Parathyroid adenoma (tissue), 2 donors: ENCODE measurements around the gene ZNF429.
"Not testable (repeated sequence)": the region's sequence is repeated elsewhere in the genome, so short reads cannot be mapped to it uniquely, and the experiment has no call there.

Experiments
- H2AFZ ChIP-seq: fragments of 300-600 bp; sonication (generic); one replicate; pipeline ENCODE4 v1.7.0; 2017; ENCODE audit warnings: antibody characterized with exemption, mild to moderate bottlenecking
- H3K27ac ChIP-seq: fragments of 300-600 bp; sonication (generic); one replicate; pipeline ENCODE4 v1.7.0; 2017
- H3K27me3 ChIP-seq: fragments of 300-600 bp; sonication (generic); one replicate; pipeline ENCODE4 v1.7.0; 2017; ENCODE audit warnings: low read length; ENCODE audit not compliant: control insufficient read depth, insufficient read depth
- H3K36me3 ChIP-seq: fragments of 300-600 bp; sonication (generic); one replicate; pipeline ENCODE4 v1.7.0; 2017; ENCODE audit warnings: low read length; ENCODE audit not compliant: control insufficient read depth, insufficient read depth
- H3K4me1 ChIP-seq: fragments of 300-600 bp; sonication (generic); one replicate; pipeline ENCODE4 v1.7.0; 2017; ENCODE audit warnings: control low read depth
- H3K4me2 ChIP-seq: fragments of 300-600 bp; sonication (generic); one replicate; pipeline ENCODE4 v1.7.0; 2017; ENCODE audit warnings: low read length
- H3K4me3 ChIP-seq: fragments of 300-600 bp; sonication (generic); one replicate; pipeline ENCODE4 v1.7.0; 2017; ENCODE audit warnings: low read depth, low read length
- H3K79me2 ChIP-seq: fragments of 300-600 bp; sonication (generic); one replicate; pipeline ENCODE4 v1.7.0; 2017; ENCODE audit warnings: control low read depth
- H3K9ac ChIP-seq: fragments of 300-600 bp; sonication (generic); one replicate; pipeline ENCODE4 v1.7.0; 2017; ENCODE audit warnings: mild to moderate bottlenecking
- H3K9me3 ChIP-seq: fragments of 300-600 bp; sonication (generic); one replicate; pipeline ENCODE4 v1.7.0; 2017; ENCODE audit warnings: low read length; ENCODE audit not compliant: control insufficient read depth
- TF ChIP-seq, protein P1 (sequence below): fragments of 300-600 bp; sonication (generic); IDR thresholded peaks from one replicate; pipeline ENCODE4 v1.7.0; 2017; ENCODE audit warnings: antibody characterized with exemption, mild to moderate bottlenecking
- donor health status: primary hyperparathyroidism.

The ZNF429 gene

DNA sequence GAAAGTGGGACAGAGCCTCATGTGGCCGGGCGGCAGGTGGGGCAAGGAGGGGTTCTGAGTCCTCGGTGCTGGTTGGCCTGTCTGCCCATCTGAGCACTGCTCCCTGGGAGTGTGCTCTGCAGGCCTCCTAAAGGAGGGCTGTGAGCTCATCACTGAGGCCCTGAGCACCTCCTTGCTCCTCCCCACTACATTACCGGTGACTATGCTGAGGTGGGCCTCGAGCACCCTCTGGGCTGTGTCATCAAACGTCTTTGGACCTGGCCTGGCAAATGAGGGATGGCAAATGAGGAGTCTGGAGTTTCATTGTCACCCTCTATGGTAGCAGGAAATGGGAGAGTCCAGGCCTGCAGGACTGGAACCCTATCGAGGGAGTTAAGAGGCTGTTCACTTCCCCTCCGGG lies 38.8 kb upstream of the ZNF429 start:
- Histone ChIP-seq H3K27me3 (no peaks in the 10 kb centered on the region), H2AFZ (no peak overlapping the region), H3K4me1 (no peaks in the 10 kb centered on the region), H3K27ac (no peak overlapping the region), H3K36me3 (no peaks in the 10 kb centered on the region), H3K79me2 (no peaks in the 10 kb centered on the region), H3K4me2 (no peak overlapping the region), H3K9ac (no peak overlapping the region), H3K9me3 (no peaks in the 10 kb centered on the region), H3K4me3 (no peak overlapping the region)
- TF ChIP-seq, protein P1, sequence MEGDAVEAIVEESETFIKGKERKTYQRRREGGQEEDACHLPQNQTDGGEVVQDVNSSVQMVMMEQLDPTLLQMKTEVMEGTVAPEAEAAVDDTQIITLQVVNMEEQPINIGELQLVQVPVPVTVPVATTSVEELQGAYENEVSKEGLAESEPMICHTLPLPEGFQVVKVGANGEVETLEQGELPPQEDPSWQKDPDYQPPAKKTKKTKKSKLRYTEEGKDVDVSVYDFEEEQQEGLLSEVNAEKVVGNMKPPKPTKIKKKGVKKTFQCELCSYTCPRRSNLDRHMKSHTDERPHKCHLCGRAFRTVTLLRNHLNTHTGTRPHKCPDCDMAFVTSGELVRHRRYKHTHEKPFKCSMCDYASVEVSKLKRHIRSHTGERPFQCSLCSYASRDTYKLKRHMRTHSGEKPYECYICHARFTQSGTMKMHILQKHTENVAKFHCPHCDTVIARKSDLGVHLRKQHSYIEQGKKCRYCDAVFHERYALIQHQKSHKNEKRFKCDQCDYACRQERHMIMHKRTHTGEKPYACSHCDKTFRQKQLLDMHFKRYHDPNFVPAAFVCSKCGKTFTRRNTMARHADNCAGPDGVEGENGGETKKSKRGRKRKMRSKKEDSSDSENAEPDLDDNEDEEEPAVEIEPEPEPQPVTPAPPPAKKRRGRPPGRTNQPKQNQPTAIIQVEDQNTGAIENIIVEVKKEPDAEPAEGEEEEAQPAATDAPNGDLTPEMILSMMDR: no peak

DNA sequence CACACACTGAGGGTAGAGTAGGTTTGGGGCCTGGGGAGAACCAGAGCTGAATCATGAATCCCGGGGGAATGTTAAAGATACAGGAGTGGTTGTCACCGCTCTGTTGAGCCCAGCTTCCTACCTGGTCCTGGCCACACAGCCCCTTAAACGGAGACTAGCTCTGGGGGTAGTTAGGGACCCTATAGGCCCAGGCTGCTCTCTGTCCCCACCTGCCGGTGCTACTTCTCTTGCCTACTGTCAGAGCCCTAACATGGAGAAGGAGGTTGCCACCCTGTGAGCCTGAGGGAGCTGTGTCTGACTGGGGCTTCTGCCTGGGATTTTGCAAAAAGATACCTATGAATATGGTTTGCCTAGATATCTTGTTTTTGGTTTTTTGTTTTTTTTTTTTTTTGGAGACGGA lies 36.6 kb upstream of the ZNF429 start:
- TF ChIP-seq, protein P1: no peak
- H3K9ac ChIP-seq: no peak overlapping the region
- no peak overlapping the region for H3K4me3 ChIP-seq
- no peak overlapping the region for H2AFZ ChIP-seq
- H3K9me3 ChIP-seq: no peaks in the 10 kb centered on the region
- no peaks in the 10 kb centered on the region for H3K79me2 ChIP-seq
- H3K4me1 ChIP-seq: no peaks in the 10 kb centered on the region
- H3K27me3 ChIP-seq: no peaks in the 10 kb centered on the region
- H3K4me2 ChIP-seq: no peak overlapping the region
- H3K27ac ChIP-seq: no peak overlapping the region
- H3K36me3 ChIP-seq: no peaks in the 10 kb centered on the region

DNA sequence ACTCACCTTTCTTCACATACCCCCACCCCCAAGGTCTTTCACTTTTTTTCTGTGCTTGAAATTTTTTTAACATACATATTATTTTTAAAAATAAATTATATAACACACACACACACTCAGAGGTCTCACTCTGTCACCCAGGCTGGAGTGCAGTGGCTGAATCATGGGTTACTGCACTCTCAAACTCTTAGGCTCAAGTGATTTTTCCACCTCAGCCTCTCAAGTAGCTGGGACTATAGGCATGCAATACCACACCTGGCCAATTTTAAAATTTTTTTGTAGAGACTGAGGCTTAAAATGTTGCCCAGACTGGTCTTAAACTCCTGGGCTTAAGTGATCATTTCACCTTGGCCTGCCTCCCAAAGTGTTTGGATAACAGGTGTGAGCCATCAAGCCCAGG lies 32.9 kb upstream of the ZNF429 start:
- no peaks in the 10 kb centered on the region for H3K9me3 ChIP-seq

GRCh38 chr19:21474671-21475181 lies 30.7 kb upstream of the ZNF429 start:
- TF ChIP-seq, protein P1: no peak
- Histone ChIP-seq H3K4me1 (no peaks in the 10 kb centered on the region), H2AFZ (peak overlapping the region; percentile 71), H3K36me3 (no peaks in the 10 kb centered on the region), H3K27ac (no peak overlapping the region), H3K79me2 (no peaks in the 10 kb centered on the region), H3K4me2 (peak overlapping the region; percentile 90), H3K9me3 (no peaks in the 10 kb centered on the region), H3K4me3 (peak overlapping the region; percentile 66), H3K9ac (no peak overlapping the region), H3K27me3 (no peaks in the 10 kb centered on the region)

More for the DNA sequence above, 32.9 kb upstream of the ZNF429 start:
- Histone ChIP-seq H3K4me1 (no peaks in the 10 kb centered on the region), H3K4me3 (no peak overlapping the region), H3K36me3 (no peaks in the 10 kb centered on the region), H3K79me2 (no peaks in the 10 kb centered on the region), H3K27me3 (no peaks in the 10 kb centered on the region), H3K4me2 (no peak overlapping the region), H3K27ac (no peak overlapping the region), H2AFZ (no peak overlapping the region), H3K9ac (no peak overlapping the region)
- TF ChIP-seq, protein P1: no peak

DNA sequence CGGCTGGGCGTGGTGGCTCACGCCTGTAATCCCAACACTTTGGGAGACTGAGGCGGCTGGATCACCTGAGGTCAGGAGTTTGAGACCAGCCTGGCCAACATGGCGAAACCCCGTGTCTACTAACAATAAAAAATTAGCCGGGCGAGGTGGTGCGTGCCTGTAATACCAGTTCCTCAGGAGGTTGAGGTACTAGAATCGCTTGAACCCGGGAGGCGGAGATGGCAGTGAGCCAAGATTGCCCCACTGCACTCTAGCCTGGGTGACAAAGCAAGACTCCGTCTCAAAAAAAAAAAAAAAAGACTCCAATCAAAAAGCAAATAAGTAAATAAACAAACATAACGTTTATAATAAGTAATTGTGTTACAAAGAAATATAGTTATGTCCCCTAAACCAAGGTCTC lies 23.0 kb upstream of the ZNF429 start:
- not testable (repeated sequence) for H3K9ac ChIP-seq, H3K79me2 ChIP-seq, H3K4me2 ChIP-seq, H3K4me3 ChIP-seq, H3K4me1 ChIP-seq, H3K27me3 ChIP-seq, H3K36me3 ChIP-seq, H3K9me3 ChIP-seq, H2AFZ ChIP-seq, H3K27ac ChIP-seq
